GM12878 (cell line): ENCODE results near the gene SETD9. TPM values are rescaled to one million over a fixed set of nuclear protein-coding genes. Genes with fewer than 3 reads are reported as not detected.

Experiments used
- ATAC-seq: fragments of 200-7000 bp; cut with Tn5 transposase; 3 replicates; pipeline ENCODE4 v1.9.1; 2020; ENCODE audit warnings: mild to moderate bottlenecking, moderate library complexity
- BruUV-seq: library from RNA; stranded (reverse); fragments of 400-500 nt; replicated peaks from 2 replicates; lab custom pipeline; 2021; lab: Mats Ljungman, UMichigan
- CTCF ChIA-PET: fragments of 300-600 bp; sonication (Branson Sonifier 250); formaldehyde crosslinking; extraction: SDS; loops from one replicate; lab custom pipeline; 2021; ENCODE audit warnings: inconsistent platforms; lab: Yijun Ruan, JAX
- POLR2A ChIA-PET: fragments of 350-600 bp; formaldehyde crosslinking; extraction: SDS; loops from one replicate; lab custom pipeline; 2021; ENCODE audit warnings: inconsistent platforms; lab: Charles Lee
- RAD21 ChIA-PET: fragments of 300-600 bp; sonication (Branson Sonifier 250); formaldehyde crosslinking; loops from one replicate; lab custom pipeline; 2023; ENCODE audit warnings: antibody characterized with exemption; ENCODE audit not compliant: unreplicated experiment; lab: Charles Lee
- SMC1A ChIA-PET: fragments of 300-600 bp; sonication (Branson Sonifier 250); formaldehyde crosslinking; loops from one replicate; lab custom pipeline; 2023; ENCODE audit not compliant: unreplicated experiment, uncharacterized antibody; lab: Charles Lee
- DNase-seq: peaks from one replicate; pipeline ENCODE4 v3.0.0-alpha.2; 2011; ENCODE audit warnings: low read depth, low spot score
- FAIRE-seq: peaks from 3 replicates; lab custom pipeline; 2011; peaks lifted over from hg19 to GRCh38; lab: Jason Lieb, UNC
- H2AFZ ChIP-seq: 2 replicates; pipeline ENCODE4 v1.6.0; 2011; ENCODE audit warnings: low read depth, low read length, control low read depth; ENCODE audit not compliant: control insufficient read depth
- H3K27ac ChIP-seq: 2 replicates; pipeline ENCODE4 v1.5.1; 2011; ENCODE audit warnings: control low read depth; ENCODE audit not compliant: control insufficient read depth, insufficient read depth
- H3K27me3 ChIP-seq, 2 experiments: replicated peaks in 1 of 2; 2 replicates each; pipeline versions ENCODE4 v1.6.0 to v1.6.1; 2011; ENCODE audit warnings: low read length in 1 of 2; ENCODE audit not compliant: control insufficient read depth in 2 of 2, insufficient read depth in 2 of 2
- H3K36me3 ChIP-seq, 2 experiments: 2 replicates each; pipeline ENCODE4 v1.5.1; 2011; ENCODE audit warnings: low read length in 1 of 2; ENCODE audit not compliant: control insufficient read depth in 2 of 2, insufficient read depth in 2 of 2
- H3K4me1 ChIP-seq: 2 replicates; pipeline ENCODE4 v1.6.1; 2011; ENCODE audit warnings: mild to moderate bottlenecking, low read length, moderate library complexity, mixed read lengths; ENCODE audit not compliant: control insufficient read depth, insufficient read depth
- H3K4me2 ChIP-seq: 2 replicates; pipeline ENCODE4 v1.6.0; 2011; ENCODE audit warnings: control low read depth; ENCODE audit not compliant: control insufficient read depth, insufficient read depth
- H3K4me3 ChIP-seq: fragments of 200-600 bp; sonication (generic); 2 replicates; pipeline ENCODE4 v1.5.1; 2016
- H3K79me2 ChIP-seq: 2 replicates; pipeline ENCODE4 v1.6.0; 2011; ENCODE audit warnings: low read length; ENCODE audit not compliant: control insufficient read depth, insufficient read depth
- H3K9ac ChIP-seq: 2 replicates; pipeline ENCODE4 v1.8.0; 2011; ENCODE audit warnings: low read length, control low read depth, mixed read lengths; ENCODE audit not compliant: control insufficient read depth, insufficient read depth
- H3K9me3 ChIP-seq: replicated peaks from 3 replicates; pipeline ENCODE4 v1.5.1; 2011; ENCODE audit warnings: mild to moderate bottlenecking, low read length; ENCODE audit not compliant: control insufficient read depth, insufficient read depth
- H4K20me1 ChIP-seq: 2 replicates; pipeline ENCODE4 v1.6.0; 2011; ENCODE audit not compliant: control insufficient read depth, insufficient read depth
- ATF7 ChIP-seq: fragments of 450-650 bp; IDR thresholded peaks from 2 replicates; pipeline ENCODE4 v1.6.1; 2016; ENCODE audit warnings: low read depth, mild to moderate bottlenecking
- HCFC1 ChIP-seq: fragments of 150-350 bp; IDR thresholded peaks from 2 replicates; pipeline ENCODE4 v1.6.1; 2014; ENCODE audit warnings: low read length
- IKZF1 ChIP-seq: fragments of 450-650 bp; conservative IDR thresholded peaks from 2 replicates; pipeline ENCODE4 v1.6.1; 2017; ENCODE audit warnings: antibody characterized with exemption, mild to moderate bottlenecking
- ZBED1 ChIP-seq: IDR thresholded peaks from 2 replicates; pipeline ENCODE4 v1.6.1; 2016; ENCODE audit warnings: borderline replicate concordance
- ZNF24 ChIP-seq: fragments of 450-650 bp; IDR thresholded peaks from 2 replicates; pipeline ENCODE4 v1.6.1; 2017; ENCODE audit warnings: antibody characterized with exemption, mild to moderate bottlenecking
- WGBS: methylation state at CpG from one replicate; pipeline ENCODE4 v1.1.6; 2016; ENCODE audit warnings: low lambda C conversion rate; ENCODE audit not compliant: insufficient replicate concordance, insufficient coverage; ENCODE audit errors: missing lambda C conversion rate; 5-methylcytosine and 5-hydroxymethylcytosine counted together
- in situ Hi-C: fragments of 300-500 bp; cut with MboI; formaldehyde crosslinking; loops from 9 replicates; pipeline ENCODE4 v1.14.3; 2018; ENCODE audit warnings: mixed read lengths
- intact Hi-C: fragments of 100-400 bp; cut with micrococcal nuclease; formaldehyde crosslinking; loops from one replicate; pipeline ENCODE4 v1.14.2; 2022; ENCODE audit not compliant: unreplicated experiment
- polyA plus RNA-seq, 11 experiments: library from polyadenylated mRNA; depleted of rRNA in 4 of 11; unstranded in 6 of 11; stranded (reverse) in 5 of 11; fragments of >200 nt; fragmentation: Nextera tagmentation in 4 of 11; fragmentation: Illumina TruSeq in 1 of 11; extraction: Ambion mirVana in 4 of 11; extraction: Trizol in 1 of 11; gene quantifications; 1 replicate in 1 of 11; 2 replicates in 10 of 11; pipeline versions ENCODE4 v1.2.1 to v1.2.3, GENCODE V29; 2011 to 2016; ENCODE audit warnings: inconsistent platforms in 2 of 11, missing spikeins in 2 of 11, low read depth in 1 of 11
- total RNA-seq, 4 experiments: library from RNA; depleted of rRNA in 3 of 4; stranded (reverse); fragments of >200 nt in 3 of 4; fragmentation: Illumina TruSeq in 1 of 4; extraction: Trizol in 1 of 4; gene quantifications; 2 replicates each; pipeline versions ENCODE4 v1.2.1 to v1.2.3, GENCODE V29; 2013 to 2021
- TF ChIP-seq, protein P1 (sequence below): fragments of 450-650 bp; formaldehyde crosslinking; IDR thresholded peaks from 2 replicates; pipeline ENCODE4 v1.5.0; 2022; ENCODE audit warnings: mild to moderate bottlenecking, missing genetic modification characterization
- TF ChIP-seq, protein P2 (sequence below): IDR thresholded peaks from 2 replicates; pipeline ENCODE4 v1.6.1; 2012; ENCODE audit warnings: low read depth, low read length, improper control_type of control experiment
- TF ChIP-seq, protein P3 (sequence below): fragments of 450-650 bp; IDR thresholded peaks from 2 replicates; pipeline ENCODE4 v1.6.1; 2017; ENCODE audit warnings: low read depth, mild to moderate bottlenecking, moderate library complexity

SETD9 gene
- total and polyA plus RNA-seq, 10 of the 15 experiments (the other 5 are each of a cell fraction or from before 2014, with no cell fraction given), result 8.7 to 17.8 (median 12.6) TPM

DNA sequence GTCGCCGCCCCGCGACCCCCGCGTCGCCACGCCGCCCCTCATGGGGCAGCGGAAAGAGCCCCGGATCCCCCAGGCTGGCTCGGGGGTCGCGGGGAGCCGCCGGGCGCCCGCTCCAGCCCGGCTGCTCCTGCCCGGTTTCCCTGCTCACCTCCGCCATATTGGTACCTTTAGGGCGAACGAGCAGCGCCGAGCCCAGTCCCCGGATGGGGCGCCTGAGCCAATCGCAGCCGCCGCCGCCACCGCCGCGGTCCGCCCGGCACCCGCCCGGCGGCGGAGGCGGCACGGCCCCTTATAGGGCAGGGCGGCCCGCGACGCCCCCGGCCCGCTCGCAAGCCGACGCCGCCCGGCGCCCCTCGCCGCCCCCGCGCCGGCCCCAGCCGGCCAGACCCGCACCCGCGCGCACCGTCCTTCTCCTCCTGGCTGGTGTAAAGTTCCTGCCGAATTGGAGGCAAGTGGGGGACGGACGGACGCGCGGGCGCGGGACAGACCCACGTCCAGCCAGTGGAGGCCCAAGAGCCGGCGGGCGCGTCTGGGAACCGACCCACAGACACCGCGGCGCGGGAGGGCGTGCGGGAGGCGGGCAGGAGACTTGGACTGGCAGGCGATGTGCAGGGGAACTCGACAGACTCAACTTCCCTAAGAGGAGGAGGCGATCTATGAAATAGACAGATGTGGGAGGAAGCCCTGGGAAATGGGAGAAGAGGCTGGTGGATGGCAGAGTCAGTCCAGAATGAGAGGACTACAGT, 42.7 kb downstream of the SETD9 start, which contains the start of gene MIER3 (continued):
- TF ChIP-seq ZBED1, result no peak

DNA sequence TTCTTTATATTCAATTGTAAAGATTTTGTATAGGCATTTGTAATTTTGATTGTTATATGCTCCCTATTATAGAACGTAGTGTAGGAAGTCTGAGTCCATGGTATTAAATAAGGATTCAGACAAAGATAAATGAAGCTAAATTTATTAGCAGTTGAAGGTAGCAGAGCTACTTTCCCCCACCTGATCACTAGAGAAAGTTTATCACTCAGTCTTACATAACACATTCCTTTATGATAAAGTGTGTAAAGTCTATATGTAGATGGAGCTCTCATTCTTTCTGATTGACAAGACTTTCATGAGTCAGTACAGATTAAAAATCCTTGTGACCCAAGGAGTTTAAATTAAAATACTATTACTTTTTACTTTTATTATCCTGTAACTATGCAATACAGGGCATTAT, 44.9 kb downstream of the SETD9 start:
- no peaks in the 10 kb centered on the region for H3K36me3 ChIP-seq
- no peak overlapping the region for H2AFZ ChIP-seq
- H3K9ac ChIP-seq, result no peak overlapping the region
- in situ Hi-C loops, result no loop called here
- FAIRE-seq (no peak), DNase-seq (no peak), ATAC-seq (no peak)
- peaks cover 14% of the 10 kb centered on the region for H3K79me2 ChIP-seq
- ChIA-PET CTCF (interaction anchor here (0.7 to 2.3 kb wide), 2 partner anchors 183 to 1247 kb away, joined by 3 to 9 read pairs; no protein-coding TSS in a partner anchor), SMC1A (interaction anchor here (1.1 to 1.8 kb wide), 2 partner anchors 10 to 266 kb away, joined by 3 to 7 read pairs; no protein-coding TSS in a partner anchor), RAD21 (no interaction called here), POLR2A (interaction anchor here (0.5 kb wide), 1 partner anchor 123 kb away, joined by 3 read pairs; no protein-coding TSS in a partner anchor)
- H3K27ac ChIP-seq, result no peak overlapping the region
- no peak overlapping the region for H3K4me3 ChIP-seq
- WGBS, result 97% methylated on average over 1 of the region's 1 CpG
- no peaks in the 10 kb centered on the region for H3K4me1 ChIP-seq
- peaks cover 0 to 2% of the 10 kb centered on the region in 2 experiments; a peak in 2 of 4 replicates for H3K27me3 ChIP-seq
- BruUV-seq, result no TSS peak
- H4K20me1 ChIP-seq, result no peaks in the 10 kb centered on the region
- H3K4me2 ChIP-seq, result no peak overlapping the region
- intact Hi-C loops, result loop anchor here (5.0 kb wide), 2 partner anchors 183 to 263 kb away; no protein-coding TSS in a partner anchor
- no peak for TF ChIP-seq HCFC1
- no peak for TF ChIP-seq ATF7
- TF ChIP-seq, protein P1, sequence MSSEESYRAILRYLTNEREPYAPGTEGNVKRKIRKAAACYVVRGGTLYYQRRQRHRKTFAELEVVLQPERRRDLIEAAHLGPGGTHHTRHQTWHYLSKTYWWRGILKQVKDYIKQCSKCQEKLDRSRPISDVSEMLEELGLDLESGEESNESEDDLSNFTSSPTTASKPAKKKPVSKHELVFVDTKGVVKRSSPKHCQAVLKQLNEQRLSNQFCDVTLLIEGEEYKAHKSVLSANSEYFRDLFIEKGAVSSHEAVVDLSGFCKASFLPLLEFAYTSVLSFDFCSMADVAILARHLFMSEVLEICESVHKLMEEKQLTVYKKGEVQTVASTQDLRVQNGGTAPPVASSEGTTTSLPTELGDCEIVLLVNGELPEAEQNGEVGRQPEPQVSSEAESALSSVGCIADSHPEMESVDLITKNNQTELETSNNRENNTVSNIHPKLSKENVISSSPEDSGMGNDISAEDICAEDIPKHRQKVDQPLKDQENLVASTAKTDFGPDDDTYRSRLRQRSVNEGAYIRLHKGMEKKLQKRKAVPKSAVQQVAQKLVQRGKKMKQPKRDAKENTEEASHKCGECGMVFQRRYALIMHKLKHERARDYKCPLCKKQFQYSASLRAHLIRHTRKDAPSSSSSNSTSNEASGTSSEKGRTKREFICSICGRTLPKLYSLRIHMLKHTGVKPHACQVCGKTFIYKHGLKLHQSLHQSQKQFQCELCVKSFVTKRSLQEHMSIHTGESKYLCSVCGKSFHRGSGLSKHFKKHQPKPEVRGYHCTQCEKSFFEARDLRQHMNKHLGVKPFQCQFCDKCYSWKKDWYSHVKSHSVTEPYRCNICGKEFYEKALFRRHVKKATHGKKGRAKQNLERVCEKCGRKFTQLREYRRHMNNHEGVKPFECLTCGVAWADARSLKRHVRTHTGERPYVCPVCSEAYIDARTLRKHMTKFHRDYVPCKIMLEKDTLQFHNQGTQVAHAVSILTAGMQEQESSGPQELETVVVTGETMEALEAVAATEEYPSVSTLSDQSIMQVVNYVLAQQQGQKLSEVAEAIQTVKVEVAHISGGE (CRISPR knock-in tag), result no peak
- no peak for TF ChIP-seq IKZF1
- TF ChIP-seq, protein P2, sequence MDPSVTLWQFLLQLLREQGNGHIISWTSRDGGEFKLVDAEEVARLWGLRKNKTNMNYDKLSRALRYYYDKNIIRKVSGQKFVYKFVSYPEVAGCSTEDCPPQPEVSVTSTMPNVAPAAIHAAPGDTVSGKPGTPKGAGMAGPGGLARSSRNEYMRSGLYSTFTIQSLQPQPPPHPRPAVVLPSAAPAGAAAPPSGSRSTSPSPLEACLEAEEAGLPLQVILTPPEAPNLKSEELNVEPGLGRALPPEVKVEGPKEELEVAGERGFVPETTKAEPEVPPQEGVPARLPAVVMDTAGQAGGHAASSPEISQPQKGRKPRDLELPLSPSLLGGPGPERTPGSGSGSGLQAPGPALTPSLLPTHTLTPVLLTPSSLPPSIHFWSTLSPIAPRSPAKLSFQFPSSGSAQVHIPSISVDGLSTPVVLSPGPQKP, result no peak
- TF ChIP-seq, protein P3, sequence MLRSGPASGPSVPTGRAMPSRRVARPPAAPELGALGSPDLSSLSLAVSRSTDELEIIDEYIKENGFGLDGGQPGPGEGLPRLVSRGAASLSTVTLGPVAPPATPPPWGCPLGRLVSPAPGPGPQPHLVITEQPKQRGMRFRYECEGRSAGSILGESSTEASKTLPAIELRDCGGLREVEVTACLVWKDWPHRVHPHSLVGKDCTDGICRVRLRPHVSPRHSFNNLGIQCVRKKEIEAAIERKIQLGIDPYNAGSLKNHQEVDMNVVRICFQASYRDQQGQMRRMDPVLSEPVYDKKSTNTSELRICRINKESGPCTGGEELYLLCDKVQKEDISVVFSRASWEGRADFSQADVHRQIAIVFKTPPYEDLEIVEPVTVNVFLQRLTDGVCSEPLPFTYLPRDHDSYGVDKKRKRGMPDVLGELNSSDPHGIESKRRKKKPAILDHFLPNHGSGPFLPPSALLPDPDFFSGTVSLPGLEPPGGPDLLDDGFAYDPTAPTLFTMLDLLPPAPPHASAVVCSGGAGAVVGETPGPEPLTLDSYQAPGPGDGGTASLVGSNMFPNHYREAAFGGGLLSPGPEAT, result no peak
- no peak for TF ChIP-seq ZNF24
- H3K9me3 ChIP-seq, result no peaks in the 10 kb centered on the region
